Activated CD4-positive, alpha-beta T cell treated with anti-CD3 and anti-CD28 coated beads, Interleukin-2, amount 50 U/mL, for 16 hours (primary cell): Measurements from ENCODE around the gene SAMD11.
"Not testable (repeated sequence)": the region's sequence is repeated elsewhere in the genome, so short reads cannot be mapped to it uniquely, and the experiment has no call there.

ENCODE experiments used
- DNase-seq: peaks from one replicate; pipeline ENCODE4 v3.0.0-alpha.2; 2020

SAMD11 gene

GRCh38 chr1:946811-947210 is 23.1 kb downstream of the SAMD11 start:
- not testable (repeated sequence) for DNase-seq

DNA sequence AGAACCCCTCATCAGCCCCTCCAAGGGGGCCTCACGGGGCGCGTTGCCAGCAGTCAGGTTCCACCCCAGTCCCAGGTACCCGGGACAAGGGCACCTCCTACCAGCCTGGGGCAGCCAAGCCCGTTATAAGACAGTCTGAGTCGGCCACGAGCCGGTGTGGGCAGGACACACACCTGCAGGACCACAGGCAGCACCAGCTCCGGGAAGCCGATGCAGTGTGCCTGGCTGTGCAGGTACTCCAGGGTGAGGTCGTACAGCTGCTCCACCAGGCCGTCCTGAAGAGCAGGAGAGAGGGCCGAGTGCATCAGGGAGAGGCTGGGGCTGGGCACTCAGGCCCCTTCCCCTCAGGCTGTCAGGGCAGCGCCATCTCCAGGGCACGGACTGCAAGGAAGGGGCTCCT is 24.2 kb downstream of the SAMD11 start:
- no peak for DNase-seq

- no peak for DNase-seq
Observed at GRCh38 chr1:950268-950667, 26.5 kb downstream of the SAMD11 start.

DNA sequence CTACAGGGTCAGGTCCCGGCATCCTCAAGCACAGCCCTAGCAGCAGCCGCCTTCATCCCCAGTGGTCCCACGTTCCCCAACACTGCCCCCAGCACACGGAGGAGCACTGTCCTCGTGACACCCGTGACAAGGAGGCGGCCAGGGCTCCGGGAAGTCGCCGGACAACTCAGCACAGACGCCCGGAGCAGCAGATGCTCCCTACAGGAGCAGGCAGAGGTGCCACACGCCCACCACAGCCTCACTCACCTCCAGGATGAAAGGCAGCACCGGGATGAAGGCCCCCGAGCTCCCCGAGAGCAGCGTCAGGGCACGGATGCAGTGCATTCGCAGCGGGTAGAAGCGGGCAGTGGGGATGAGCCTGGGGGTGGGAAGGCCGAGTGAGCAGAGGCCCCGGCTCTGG is 27.2 kb downstream of the SAMD11 start:
- DNase-seq: no peak

DNA sequence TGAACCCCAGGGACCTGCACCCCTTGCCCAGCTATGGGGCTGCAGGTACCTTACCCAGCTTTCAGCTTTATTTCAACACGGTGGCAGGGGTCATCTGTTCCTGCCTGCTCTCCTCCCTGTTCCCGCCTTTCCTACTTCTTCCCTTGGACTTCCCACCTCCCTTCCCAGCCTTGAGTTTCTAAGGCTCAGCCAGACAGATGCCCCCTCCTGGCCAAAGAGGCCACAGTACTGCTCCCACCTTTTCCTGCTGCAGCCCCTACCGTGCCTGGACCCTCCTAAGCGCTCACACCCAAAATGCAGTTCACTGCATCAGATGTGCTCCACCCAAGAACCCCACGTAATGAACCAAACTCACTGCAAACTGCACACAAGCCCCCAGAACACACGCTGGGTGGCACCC is 27.6 kb downstream of the SAMD11 start:
- no peak for DNase-seq

DNA sequence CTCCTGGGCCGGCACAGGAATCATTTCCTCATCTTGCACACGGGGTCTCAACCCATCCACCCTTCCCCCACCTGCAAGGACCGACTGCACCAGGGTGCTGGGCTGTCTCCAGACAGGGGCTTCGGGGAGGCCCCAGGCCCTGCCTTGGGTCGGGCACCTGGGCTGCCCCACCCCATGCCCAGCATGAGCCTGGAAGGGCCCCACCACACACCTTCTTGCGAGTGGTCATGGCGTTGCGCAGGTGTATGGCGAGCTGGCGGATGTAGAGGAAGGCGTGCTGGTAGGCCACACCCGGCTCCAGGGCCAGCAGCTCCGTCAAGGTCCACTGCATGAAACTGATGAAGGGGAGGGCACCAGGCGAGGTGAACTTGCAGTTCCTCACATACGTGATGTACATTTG is 28.5 kb downstream of the SAMD11 start:
- DNase-seq: no peak

GRCh38 chr1:952603-953002 is 28.9 kb downstream of the SAMD11 start:
- no peak for DNase-seq

- DNase-seq: no peak
Observed at GRCh38 chr1:953524-954320, 30.0 kb downstream of the SAMD11 start.

DNA sequence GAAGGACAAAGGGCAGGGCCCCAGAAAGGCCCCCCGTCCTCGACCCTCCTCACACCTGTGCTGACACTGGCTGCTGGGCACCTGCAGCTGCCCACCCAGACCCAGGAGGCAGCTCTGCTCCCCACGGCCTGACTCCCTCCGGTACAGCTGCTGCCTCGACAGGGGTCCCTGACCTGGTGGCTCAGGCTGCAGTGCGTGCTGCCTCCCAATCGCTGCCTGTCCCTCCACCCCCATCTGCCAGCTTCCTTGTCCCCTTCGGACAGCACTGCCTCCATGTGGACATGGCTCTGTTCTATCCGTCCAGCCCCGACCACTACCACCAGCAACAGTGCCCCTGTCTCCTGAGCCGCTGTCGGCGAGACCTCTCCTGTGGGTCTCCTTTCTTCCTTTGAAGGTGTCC is 31.2 kb downstream of the SAMD11 start:
- no peak for DNase-seq

- no peak for DNase-seq
Observed at GRCh38 chr1:955474-955873, 31.8 kb downstream of the SAMD11 start.

DNA sequence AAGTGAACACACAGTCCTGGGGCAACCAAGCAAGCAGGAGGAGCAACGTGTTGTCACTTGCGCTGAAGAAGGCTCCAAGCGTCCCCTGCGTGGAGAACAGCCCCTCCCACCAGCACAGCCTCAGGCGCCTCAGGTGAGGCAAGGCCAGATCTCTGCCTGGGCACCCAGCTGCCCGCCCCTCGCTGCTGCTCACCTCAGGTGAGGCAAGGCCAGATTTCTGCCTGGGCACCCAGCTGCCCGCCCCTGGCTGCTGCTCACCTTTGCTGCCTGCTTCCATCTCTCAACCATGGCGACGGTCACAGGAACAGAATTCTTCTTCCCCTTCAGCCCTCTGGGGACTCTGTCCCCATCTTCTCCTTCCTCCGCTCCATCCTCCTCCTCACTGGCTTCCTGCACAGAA is 32.9 kb downstream of the SAMD11 start:
- no peak for DNase-seq

DNA sequence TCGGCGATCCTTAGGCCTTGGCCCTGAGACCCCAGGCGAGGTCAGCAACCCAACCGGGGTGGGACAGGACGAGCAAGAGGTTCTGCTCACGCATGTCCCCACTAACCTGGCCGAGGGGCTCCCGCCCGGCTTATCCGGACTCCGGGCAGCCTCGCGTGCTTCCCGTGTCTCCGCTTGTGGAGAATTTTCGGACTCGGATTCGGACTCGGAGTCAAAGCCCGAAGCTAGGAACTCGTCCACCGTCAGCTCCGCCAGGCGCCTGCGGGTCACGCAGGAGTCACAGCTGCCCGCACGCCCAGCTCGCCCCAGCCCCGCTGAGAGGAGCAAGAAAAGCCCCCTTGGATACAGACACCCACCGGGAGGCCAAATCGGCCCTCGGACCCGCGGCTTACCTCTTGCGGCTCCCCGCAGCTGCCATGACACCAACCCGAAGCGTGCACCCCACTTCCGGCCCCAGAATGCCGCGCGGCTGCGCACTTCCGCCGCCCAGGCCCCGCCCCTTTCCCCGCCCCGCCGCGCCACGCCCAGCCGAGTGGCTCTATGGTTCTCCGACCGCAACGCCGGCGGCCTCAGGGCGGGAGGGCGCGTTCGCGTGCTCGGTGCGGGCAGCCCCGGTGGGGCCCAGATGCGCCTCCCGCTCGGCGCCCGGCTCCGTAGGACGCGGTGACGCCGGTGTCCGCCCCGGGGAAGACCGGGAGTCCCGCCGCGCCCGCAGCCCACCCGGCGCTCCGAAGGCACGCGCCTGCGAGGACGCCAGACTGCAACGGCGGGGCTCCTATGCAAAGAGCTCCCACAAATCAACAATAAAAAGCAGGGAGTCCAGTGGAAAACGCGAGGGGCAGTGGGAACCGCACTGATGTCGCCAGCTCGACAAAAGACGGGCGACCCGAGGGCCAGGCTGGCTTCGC is 35.4 kb downstream of the SAMD11 start, which contains the start of gene NOC2L:
TSS of gene NOC2L (minus strand) at position 434 of the 908 bp plus-strand sequence. CDS start at position 418, 16 bp downstream.
- DNase-seq: peak; percentile 96

GRCh38 chr1:959731-960362 is 36.1 kb downstream of the SAMD11 start:
- DNase-seq: no peak

- DNase-seq: peak; percentile 86
Observed at GRCh38 chr1:960363-961131, 36.8 kb downstream of the SAMD11 start, which contains the start of gene KLHL17. KLHL17 (plus strand) TSS chr1:960584; CDS start chr1:960694, 110 bp downstream.

DNA sequence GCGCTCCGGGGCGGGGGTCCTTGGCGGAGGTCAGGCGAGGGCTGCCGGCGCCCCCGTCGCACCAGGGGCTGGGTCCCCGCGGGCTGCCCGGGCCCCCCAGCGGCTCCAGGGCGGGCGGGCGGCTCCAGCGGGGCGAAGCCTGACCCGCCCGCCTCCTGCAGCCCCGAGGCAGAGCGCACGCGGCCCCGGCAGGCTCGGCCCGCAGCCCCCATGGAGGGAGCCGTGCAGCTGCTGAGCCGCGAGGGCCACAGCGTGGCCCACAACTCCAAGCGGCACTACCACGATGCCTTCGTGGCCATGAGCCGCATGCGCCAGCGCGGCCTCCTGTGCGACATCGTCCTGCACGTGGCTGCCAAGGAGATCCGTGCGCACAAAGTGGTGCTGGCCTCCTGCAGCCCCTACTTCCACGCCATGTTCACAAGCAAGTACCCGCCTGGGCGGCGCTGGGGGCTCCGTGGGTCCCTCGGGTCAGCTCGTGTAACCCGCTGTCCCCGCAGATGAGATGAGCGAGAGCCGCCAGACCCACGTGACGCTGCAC is 37.5 kb downstream of the SAMD11 start:
- no peak for DNase-seq

- no peak for DNase-seq
Observed at GRCh38 chr1:962381-963300, 38.9 kb downstream of the SAMD11 start.

DNA sequence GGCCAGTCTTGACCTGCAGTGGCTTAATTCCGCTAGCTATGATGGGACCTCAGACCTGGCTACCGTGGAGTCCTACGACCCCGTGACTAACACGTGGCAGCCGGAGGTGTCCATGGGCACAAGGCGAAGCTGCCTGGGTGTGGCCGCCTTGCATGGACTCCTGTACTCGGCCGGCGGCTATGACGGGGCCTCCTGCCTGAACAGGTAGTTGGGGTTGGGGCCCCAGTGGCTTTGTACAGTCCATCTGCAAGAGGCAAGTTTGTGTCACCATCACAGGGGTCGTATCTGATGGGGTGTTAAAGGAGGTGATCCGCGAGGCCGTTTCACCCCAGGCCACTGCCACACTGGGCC is 39.6 kb downstream of the SAMD11 start:
- DNase-seq: no peak

DNA sequence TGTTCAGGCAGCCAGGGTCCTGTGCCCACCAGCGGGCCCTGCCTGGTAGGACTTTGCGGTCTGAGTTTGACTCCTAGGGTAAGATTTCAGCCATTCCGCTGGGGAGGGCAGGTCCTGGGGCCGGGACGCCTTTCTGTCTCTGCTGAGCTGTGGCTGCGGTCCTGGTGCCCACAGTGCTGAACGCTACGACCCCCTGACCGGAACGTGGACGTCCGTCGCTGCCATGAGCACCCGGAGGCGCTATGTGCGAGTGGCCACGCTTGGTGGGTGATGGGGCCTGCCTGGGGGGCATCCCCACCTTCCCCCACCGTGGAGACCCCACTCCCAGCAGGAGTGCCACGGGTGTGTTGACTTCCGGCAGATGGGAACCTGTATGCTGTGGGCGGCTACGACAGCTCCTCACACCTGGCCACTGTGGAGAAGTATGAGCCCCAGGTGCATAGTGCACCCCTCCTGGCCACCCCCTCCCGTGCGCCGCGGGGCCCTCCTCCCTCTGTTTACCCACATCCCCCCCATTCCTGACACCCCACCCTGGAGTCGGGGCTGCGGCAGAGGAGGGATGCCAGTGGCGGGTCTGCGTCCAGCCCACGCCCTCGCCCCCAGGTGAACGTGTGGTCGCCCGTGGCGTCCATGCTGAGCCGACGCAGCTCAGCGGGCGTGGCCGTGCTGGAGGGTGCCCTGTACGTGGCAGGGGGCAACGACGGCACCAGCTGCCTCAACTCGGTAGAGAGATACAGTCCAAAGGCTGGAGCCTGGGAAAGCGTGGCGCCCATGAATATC is 40.2 kb downstream of the SAMD11 start:
- no peak for DNase-seq

DNA sequence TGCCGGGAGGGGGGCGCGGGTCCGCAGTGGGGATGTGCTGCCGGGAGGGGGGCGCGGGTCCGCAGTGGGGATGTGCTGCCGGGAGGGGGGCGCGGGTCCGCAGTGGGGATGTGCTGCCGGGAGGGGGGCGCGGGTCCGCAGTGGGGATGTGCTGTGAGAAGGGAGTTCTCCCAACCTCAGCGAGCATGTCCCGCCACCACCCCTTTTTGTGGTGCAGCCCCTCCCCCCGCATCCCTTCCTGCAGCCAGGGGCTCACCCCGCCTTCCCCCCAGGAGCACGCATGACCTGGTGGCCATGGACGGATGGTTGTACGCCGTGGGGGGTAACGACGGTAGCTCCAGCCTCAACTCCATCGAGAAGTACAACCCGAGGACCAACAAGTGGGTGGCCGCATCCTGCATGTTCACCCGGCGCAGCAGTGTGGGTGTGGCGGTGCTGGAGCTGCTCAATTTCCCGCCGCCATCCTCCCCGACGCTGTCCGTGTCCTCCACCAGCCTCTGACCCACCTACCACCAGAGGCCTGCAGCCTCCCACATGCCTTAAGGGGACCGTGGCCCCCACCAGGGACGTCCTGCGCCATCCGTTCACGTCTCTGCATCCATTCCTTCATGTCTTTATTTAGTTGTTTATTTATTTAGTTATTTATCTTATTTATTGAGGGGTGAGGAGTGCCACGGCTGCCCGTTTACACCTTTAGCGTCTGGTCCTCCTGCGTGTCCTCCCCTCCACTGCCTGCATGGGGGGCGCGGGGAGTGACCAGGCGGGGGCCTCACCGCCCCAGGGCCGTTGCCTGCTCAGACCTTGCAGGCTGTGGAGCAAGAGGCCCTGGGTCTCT is 41.2 kb downstream of the SAMD11 start:
- DNase-seq: no peak
